HL-60 (cell line): ENCODE data around the gene SLC35D3.

ENCODE experiments used
- POLR2AphosphoS5 ChIP-seq: IDR thresholded peaks from 2 replicates; pipeline ENCODE4 v1.6.1; 2012; ENCODE audit warnings: low read depth
- SPI1 ChIP-seq: IDR thresholded peaks from 2 replicates; pipeline ENCODE4 v1.6.1; 2012; ENCODE audit warnings: low read depth, mild to moderate bottlenecking, borderline replicate concordance
- TF ChIP-seq, protein P1 (sequence below): IDR thresholded peaks from one replicate; pipeline ENCODE4 v1.5.1; 2011; ENCODE audit warnings: low read length, control low read depth, inconsistent platforms; ENCODE audit not compliant: insufficient read depth
- TF ChIP-seq, protein P2 (sequence below): IDR thresholded peaks from 2 replicates; pipeline ENCODE4 v1.6.1; 2012; ENCODE audit warnings: low read depth; ENCODE audit not compliant: insufficient replicate concordance

DNA sequence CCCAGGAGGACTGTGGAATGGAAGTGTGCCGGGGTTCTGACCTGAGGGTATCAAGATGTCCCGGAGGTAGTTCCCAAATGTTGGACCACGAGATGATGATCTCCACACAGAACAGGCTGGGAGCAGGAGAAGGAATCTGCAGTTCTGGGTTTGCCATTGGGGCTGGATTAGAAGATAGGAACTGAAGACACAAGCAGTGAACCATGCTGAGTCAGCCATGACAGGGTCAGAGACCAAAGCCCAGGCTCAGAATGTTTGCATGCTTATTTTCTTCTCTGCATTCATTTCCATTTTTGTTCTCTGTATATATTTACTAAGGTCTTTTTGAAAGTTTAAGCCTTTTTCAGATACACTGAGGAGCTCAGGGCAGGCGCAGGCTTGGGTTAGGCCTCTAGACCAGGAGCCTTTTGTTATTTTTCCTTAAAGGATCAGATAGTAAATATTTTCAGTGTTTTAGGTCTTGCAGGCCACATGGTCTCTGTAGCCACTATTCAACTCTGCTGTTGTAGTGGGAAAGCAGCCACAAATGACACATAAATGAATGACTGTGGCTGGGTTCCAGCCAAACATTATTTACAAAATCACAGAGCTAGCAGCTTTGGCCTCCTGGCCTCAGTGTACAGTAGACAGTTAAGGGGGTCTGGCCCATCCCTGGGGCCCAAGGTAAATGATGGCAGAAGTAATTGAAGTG, 28.5 kb downstream of the SLC35D3 start:
- TF ChIP-seq, protein P1, sequence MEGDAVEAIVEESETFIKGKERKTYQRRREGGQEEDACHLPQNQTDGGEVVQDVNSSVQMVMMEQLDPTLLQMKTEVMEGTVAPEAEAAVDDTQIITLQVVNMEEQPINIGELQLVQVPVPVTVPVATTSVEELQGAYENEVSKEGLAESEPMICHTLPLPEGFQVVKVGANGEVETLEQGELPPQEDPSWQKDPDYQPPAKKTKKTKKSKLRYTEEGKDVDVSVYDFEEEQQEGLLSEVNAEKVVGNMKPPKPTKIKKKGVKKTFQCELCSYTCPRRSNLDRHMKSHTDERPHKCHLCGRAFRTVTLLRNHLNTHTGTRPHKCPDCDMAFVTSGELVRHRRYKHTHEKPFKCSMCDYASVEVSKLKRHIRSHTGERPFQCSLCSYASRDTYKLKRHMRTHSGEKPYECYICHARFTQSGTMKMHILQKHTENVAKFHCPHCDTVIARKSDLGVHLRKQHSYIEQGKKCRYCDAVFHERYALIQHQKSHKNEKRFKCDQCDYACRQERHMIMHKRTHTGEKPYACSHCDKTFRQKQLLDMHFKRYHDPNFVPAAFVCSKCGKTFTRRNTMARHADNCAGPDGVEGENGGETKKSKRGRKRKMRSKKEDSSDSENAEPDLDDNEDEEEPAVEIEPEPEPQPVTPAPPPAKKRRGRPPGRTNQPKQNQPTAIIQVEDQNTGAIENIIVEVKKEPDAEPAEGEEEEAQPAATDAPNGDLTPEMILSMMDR: no peak
- TF ChIP-seq POLR2AphosphoS5 (no peak), SPI1 (no peak)
- TF ChIP-seq, protein P2, sequence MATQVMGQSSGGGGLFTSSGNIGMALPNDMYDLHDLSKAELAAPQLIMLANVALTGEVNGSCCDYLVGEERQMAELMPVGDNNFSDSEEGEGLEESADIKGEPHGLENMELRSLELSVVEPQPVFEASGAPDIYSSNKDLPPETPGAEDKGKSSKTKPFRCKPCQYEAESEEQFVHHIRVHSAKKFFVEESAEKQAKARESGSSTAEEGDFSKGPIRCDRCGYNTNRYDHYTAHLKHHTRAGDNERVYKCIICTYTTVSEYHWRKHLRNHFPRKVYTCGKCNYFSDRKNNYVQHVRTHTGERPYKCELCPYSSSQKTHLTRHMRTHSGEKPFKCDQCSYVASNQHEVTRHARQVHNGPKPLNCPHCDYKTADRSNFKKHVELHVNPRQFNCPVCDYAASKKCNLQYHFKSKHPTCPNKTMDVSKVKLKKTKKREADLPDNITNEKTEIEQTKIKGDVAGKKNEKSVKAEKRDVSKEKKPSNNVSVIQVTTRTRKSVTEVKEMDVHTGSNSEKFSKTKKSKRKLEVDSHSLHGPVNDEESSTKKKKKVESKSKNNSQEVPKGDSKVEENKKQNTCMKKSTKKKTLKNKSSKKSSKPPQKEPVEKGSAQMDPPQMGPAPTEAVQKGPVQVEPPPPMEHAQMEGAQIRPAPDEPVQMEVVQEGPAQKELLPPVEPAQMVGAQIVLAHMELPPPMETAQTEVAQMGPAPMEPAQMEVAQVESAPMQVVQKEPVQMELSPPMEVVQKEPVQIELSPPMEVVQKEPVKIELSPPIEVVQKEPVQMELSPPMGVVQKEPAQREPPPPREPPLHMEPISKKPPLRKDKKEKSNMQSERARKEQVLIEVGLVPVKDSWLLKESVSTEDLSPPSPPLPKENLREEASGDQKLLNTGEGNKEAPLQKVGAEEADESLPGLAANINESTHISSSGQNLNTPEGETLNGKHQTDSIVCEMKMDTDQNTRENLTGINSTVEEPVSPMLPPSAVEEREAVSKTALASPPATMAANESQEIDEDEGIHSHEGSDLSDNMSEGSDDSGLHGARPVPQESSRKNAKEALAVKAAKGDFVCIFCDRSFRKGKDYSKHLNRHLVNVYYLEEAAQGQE: no peak
